ENCODE measurements around the gene UBE3C.
"Not testable (repeated sequence)": the region's sequence is repeated elsewhere in the genome, so short reads cannot be mapped to it uniquely, and the experiment has no call there.

The UBE3C gene

DNA sequence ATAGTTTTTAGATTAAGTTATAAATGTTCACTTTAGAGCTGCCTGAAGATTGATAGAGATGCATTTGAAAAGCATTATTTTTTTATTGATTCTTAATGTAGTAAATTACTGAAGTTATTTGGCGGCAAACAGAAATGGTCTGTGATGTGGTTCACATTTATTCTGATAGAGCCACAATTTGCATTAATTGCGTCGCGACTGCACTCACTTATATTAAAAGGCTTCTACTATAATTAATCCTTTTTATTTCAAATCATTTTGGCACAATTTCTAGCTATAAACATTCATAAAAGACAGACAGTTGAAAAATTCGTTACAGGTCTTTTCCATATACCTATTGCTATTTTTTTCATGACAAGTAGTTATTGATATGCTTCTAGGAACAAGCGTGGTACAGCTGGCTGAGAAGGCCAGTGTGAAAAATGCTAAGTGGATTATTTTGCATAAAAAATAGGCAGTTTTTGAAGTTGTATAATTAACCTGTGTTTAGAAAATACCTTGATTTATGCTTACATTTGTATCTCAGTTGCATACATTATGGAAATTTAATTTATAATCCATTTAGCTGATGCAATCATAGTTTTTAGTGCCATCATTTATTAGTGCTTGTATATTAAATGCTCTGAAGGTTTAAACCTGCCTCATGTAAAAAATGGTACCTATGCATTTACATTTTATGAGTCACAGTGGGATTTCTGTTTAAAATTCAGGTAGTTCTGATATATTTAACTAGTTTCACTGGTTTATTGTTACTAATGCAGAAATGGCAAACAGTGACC, 106.0 kb downstream of the UBE3C start:
- peaks cover 67% of the 10 kb centered on the region for H3K36me3 Mint-ChIP-seq (ENCODE audit: low read depth)
- no peaks in the 10 kb centered on the region for H3K27me3 Mint-ChIP-seq
- H3K9me3 Mint-ChIP-seq: no peaks in the 10 kb centered on the region
- H3K4me1 Mint-ChIP-seq (ENCODE audit: low read depth): no peaks in the 10 kb centered on the region
- intact Hi-C loops (cut with micrococcal nuclease): no loop called here
- H3K27ac Mint-ChIP-seq: no peak overlapping the region
- H3K4me3 Mint-ChIP-seq: no peak overlapping the region

DNA sequence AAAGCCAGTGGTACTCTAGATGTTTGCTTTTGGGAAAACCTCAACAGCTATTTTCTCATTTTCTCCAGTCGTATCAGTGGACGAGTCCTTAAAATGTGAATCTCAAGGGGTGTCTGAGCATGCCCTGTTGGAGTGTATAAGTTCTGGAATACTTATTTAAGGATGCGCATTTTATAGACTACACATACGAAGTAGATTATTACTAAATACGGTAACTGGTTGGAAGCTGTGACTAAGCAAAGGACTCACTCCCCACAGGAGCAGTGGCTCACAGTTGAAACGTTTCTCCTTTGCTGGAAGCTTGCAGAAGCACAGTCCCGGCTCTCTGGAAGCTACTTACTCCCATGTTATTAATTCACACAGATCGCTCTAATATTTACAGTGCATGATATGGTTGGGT, 107.3 kb downstream of the UBE3C start:
- intact Hi-C loops (cut with micrococcal nuclease): no loop called here
- peaks cover 60% of the 10 kb centered on the region for H3K36me3 Mint-ChIP-seq (ENCODE audit: low read depth)
- H3K9me3 Mint-ChIP-seq: no peaks in the 10 kb centered on the region
- H3K4me3 Mint-ChIP-seq: no peak overlapping the region
- no peak overlapping the region for H3K27ac Mint-ChIP-seq
- H3K4me1 Mint-ChIP-seq (ENCODE audit: low read depth): no peaks in the 10 kb centered on the region
- no peaks in the 10 kb centered on the region for H3K27me3 Mint-ChIP-seq

DNA sequence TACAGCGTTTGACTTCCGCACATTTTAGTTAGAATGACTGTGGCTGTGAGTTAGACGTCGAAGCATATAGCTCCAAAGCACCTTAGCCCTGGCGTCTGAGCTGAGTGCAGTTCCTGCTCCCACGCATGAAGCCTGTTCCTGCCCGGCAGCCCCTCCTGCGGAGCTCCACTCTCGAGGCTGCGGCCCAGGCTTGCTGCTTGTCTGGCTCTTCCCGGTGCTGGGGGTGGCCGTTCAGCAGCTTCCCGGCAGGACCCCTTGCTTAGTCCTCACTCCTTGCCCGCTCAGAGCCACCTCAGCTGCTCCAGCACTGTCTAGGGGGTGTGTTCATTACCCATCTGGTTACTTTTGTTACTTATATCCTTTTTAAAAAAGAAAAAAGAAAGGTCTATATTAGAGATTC, 109.9 kb downstream of the UBE3C start:
- no peaks in the 10 kb centered on the region for H3K9me3 Mint-ChIP-seq
- H3K27me3 Mint-ChIP-seq: no peaks in the 10 kb centered on the region
- no peaks in the 10 kb centered on the region for H3K4me1 Mint-ChIP-seq (ENCODE audit: low read depth)
- H3K36me3 Mint-ChIP-seq (ENCODE audit: low read depth): peaks cover 64% of the 10 kb centered on the region
- intact Hi-C loops (cut with micrococcal nuclease): no loop called here
- H3K27ac Mint-ChIP-seq: no peak overlapping the region
- no peak overlapping the region for H3K4me3 Mint-ChIP-seq

DNA sequence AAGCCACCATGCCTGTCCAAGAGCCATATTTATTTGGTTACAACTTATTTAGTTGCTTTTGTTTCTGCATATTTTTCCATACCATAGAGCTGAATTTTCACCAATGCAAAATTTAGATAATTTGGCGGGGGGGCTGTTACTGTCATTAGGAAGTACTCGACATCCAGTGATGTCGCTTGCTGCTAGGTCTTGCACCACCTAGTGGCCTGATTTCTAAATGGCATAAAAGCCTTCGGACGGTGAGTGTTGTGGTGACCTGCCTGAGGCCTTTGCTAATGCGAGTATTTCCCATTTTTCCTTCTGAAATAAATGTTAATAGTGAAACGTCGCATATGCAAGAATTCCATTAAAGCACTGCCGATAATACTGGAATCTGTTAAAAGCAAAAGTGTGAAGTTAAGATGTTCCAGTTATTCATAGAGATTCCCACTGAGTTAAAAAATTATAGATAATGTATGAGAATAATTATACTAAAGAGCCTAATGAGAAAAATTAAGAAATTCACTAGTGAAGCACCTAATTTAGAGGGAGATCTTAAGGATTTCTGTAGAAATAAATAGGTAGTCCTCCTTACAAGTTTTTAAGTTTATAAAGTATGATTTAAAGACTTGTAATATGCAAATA, 112.0 kb downstream of the UBE3C start:
- Mint-ChIP-seq H3K36me3 (ENCODE audit: low read depth) (peaks cover 80% of the 10 kb centered on the region), H3K27ac (no peak overlapping the region), H3K4me1 (ENCODE audit: low read depth) (no peaks in the 10 kb centered on the region), H3K4me3 (no peak overlapping the region), H3K27me3 (no peaks in the 10 kb centered on the region), H3K9me3 (no peaks in the 10 kb centered on the region)
- intact Hi-C loops (cut with micrococcal nuclease): loop anchor here (2.0 kb wide), 1 partner anchor 342 kb away; no protein-coding TSS in a partner anchor

DNA sequence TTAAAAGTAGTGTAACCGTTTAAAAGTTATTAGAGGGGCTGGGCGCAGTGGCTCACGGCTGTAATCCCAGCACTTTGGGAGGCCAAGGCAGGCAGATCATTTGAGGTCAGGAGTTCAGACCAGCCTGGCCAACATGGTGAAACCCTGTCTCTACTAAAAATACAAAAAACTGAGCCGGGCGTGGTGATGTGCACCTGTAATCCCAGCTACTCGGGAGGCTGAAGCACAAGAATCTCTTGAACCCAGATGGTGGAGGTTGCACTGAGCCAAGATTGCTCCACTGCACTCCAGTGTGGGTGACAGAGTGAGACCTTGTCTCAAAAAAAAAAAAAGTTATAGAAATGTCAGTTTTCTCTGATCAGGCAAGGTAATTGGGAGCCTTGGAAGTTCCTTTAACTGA, 113.1 kb downstream of the UBE3C start:
- not testable (repeated sequence) for H3K27me3 Mint-ChIP-seq; H3K9me3 Mint-ChIP-seq; H3K4me3 Mint-ChIP-seq; H3K27ac Mint-ChIP-seq; H3K4me1 Mint-ChIP-seq (ENCODE audit: low read depth)
- peaks cover 84% of the 10 kb centered on the region for H3K36me3 Mint-ChIP-seq (ENCODE audit: low read depth)
- intact Hi-C loops (cut with micrococcal nuclease): loop anchor here (2.0 kb wide), 1 partner anchor 343 kb away; no protein-coding TSS in a partner anchor

DNA sequence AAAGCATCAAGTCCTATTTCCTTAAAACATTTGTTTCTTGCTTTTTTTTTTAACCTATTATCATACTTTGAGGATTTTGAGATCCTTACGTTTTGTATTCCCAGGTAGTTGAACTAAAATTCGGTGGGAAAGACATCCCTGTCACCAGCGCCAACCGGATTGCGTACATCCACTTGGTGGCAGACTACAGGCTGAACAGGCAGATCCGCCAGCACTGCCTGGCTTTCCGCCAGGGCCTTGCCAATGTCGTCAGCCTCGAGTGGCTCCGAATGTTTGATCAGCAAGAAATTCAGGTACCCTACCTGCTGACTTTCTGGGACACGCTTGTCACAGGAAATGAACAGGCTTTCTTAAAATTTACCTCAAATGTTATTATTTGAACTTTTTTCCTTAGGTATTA, 115.1 kb downstream of the UBE3C start:
- H3K36me3 Mint-ChIP-seq (ENCODE audit: low read depth): peaks cover 84% of the 10 kb centered on the region
- H3K27ac Mint-ChIP-seq: no peak overlapping the region
- no peaks in the 10 kb centered on the region for H3K27me3 Mint-ChIP-seq
- no peak overlapping the region for H3K4me3 Mint-ChIP-seq
- H3K9me3 Mint-ChIP-seq: no peaks in the 10 kb centered on the region
- intact Hi-C loops (cut with micrococcal nuclease): no loop called here
- H3K4me1 Mint-ChIP-seq (ENCODE audit: low read depth): no peaks in the 10 kb centered on the region

DNA sequence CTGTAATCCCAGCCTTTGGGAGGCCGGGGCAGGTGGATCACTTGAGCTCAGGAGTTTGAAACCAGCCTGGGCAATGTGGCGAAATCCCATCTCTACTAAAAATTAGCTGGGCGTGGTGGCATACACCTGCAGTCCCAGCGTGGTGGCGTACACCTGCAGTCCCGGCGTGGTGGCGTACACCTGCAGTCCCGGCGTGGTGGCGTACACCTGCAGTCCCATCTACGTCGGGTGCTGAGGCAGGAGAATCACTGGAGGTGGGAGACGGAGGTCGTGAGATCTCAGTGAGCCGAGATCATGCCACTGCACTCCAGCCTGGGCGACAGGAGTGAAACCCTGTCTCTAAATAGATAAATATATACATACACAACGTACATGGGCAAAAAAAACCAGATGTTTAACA, 116.1 kb downstream of the UBE3C start:
- peaks cover 84% of the 10 kb centered on the region for H3K36me3 Mint-ChIP-seq (ENCODE audit: low read depth)
- intact Hi-C loops (cut with micrococcal nuclease); H3K27me3 Mint-ChIP-seq; H3K9me3 Mint-ChIP-seq; H3K27ac Mint-ChIP-seq; H3K4me1 Mint-ChIP-seq (ENCODE audit: low read depth); H3K4me3 Mint-ChIP-seq: not testable (repeated sequence)

DNA sequence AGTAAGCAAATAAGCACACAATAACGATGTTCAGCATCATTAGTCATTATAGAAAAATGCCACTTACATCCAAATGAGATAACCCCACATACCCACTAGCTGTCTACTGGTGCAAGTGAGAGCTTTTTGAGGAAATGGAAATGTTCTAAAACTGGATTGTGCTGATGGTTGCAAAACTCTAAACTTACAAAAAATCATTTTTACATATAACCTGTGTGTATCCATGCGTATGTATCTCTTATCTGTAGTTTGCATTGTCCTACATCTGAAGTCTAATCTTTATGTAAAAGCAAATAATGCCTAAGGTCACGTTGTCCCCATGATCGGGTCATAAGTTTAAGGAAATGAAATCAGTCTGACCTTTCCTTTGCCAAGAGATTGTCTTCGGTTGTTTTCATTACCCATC, 116.5 kb downstream of the UBE3C start:
- peaks cover 84% of the 10 kb centered on the region for H3K36me3 Mint-ChIP-seq (ENCODE audit: low read depth)
- intact Hi-C loops (cut with micrococcal nuclease): no loop called here
- no peak overlapping the region for H3K27ac Mint-ChIP-seq
- H3K9me3 Mint-ChIP-seq: no peaks in the 10 kb centered on the region
- H3K27me3 Mint-ChIP-seq: no peaks in the 10 kb centered on the region
- H3K4me1 Mint-ChIP-seq (ENCODE audit: low read depth): no peaks in the 10 kb centered on the region
- H3K4me3 Mint-ChIP-seq: no peak overlapping the region

DNA sequence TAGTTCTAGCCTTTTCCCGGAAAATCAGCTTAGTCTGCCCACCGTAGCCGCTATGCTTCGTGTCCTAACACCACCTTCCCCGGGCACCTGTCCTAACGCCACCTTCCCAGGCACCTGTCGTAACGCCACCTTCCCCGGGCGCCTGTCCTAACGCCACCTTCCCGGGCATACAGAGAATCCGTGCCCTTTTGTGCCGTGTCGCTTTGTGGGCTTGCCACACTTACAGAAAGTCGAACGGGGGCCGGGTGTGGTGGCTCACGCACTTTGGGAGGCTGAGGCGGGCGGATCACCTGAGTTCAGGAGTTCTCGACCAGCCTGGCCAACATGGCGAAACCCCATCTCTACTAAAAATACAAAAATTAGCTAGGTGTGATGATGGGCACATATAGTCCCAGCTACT, 124.4 kb downstream of the UBE3C start:
- H3K4me1 Mint-ChIP-seq (ENCODE audit: low read depth): no peaks in the 10 kb centered on the region

DNA sequence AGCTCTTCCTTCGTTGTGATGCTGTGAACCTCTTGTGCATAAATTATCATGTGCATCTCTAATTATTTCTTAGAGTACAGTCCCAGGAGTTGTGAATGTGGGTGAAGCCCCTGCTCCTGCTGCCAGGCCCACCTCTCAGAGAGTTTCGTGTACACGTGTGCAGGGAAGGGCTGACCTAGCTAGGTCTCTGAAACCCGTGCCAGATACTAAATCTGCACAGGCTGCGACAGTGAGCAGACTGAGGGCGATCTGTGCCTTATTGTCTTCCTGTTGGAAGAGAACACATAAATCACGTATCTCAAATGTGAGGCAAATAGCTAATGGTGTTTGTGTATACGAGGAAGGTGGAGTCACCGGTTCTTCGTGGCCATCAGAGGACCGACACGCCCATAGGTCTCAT, 126.3 kb downstream of the UBE3C start:
- intact Hi-C loops (cut with micrococcal nuclease): no loop called here
- no peak overlapping the region for H3K4me3 Mint-ChIP-seq
- H3K9me3 Mint-ChIP-seq: no peaks in the 10 kb centered on the region
- H3K4me1 Mint-ChIP-seq (ENCODE audit: low read depth): no peaks in the 10 kb centered on the region
- H3K27me3 Mint-ChIP-seq: no peaks in the 10 kb centered on the region
- H3K36me3 Mint-ChIP-seq (ENCODE audit: low read depth): peaks cover 93% of the 10 kb centered on the region
- no peak overlapping the region for H3K27ac Mint-ChIP-seq

More for the DNA sequence above, 124.4 kb downstream of the UBE3C start:
- Mint-ChIP-seq H3K27me3 (no peaks in the 10 kb centered on the region), H3K4me3 (no peak overlapping the region), H3K36me3 (ENCODE audit: low read depth) (peaks cover 93% of the 10 kb centered on the region), H3K9me3 (no peaks in the 10 kb centered on the region), H3K27ac (no peak overlapping the region)
- intact Hi-C loops (cut with micrococcal nuclease): no loop called here

DNA sequence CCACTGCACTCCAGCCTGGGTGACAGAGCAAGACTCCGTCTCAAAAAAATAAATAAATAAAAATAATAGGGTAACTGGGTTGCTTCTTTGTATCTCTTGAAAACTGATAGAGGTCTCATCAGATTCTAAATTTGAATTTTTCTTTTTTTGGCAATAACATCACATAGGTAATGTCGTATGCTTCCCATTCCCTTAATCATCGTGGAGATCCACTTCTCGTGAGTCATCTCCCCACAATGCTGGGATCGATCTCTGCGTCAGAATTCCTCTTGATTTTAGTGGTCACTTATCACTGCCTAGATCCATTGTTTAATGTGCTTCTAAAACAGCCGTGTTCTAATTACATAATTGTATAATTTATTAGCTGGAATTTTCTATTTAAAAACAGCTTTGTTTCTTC, 127.5 kb downstream of the UBE3C start:
- H3K27me3 Mint-ChIP-seq: no peaks in the 10 kb centered on the region
- no peak overlapping the region for H3K4me3 Mint-ChIP-seq
- peaks cover 4% of the 10 kb centered on the region for H3K4me1 Mint-ChIP-seq (ENCODE audit: low read depth)
- no peaks in the 10 kb centered on the region for H3K9me3 Mint-ChIP-seq
- peaks cover 93% of the 10 kb centered on the region for H3K36me3 Mint-ChIP-seq (ENCODE audit: low read depth)
- no peak overlapping the region for H3K27ac Mint-ChIP-seq
- intact Hi-C loops (cut with micrococcal nuclease): no loop called here

DNA sequence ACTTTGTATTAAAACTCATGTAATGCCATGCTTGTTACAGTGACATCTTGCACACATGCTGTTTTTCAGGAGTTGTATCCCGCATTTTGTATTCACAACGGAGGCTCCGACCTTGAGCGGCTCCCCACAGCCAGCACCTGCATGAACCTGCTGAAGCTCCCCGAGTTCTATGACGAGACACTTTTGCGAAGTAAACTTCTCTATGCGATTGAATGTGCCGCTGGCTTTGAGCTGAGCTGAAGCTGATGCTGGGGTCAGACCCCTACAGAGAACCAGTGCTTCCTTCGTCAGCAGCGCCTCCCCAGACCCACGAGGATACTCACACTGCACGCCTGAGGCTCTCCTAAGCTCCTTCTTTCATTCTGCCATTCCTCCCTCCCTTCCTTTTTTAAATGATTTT, 128.8 kb downstream of the UBE3C start:
- no peaks in the 10 kb centered on the region for H3K9me3 Mint-ChIP-seq
- peaks cover 98% of the 10 kb centered on the region for H3K36me3 Mint-ChIP-seq (ENCODE audit: low read depth)
- no peaks in the 10 kb centered on the region for H3K27me3 Mint-ChIP-seq
- H3K27ac Mint-ChIP-seq: no peak overlapping the region
- intact Hi-C loops (cut with micrococcal nuclease): no loop called here
- peaks cover 16% of the 10 kb centered on the region for H3K4me1 Mint-ChIP-seq (ENCODE audit: low read depth)
- H3K4me3 Mint-ChIP-seq: no peak overlapping the region

DNA sequence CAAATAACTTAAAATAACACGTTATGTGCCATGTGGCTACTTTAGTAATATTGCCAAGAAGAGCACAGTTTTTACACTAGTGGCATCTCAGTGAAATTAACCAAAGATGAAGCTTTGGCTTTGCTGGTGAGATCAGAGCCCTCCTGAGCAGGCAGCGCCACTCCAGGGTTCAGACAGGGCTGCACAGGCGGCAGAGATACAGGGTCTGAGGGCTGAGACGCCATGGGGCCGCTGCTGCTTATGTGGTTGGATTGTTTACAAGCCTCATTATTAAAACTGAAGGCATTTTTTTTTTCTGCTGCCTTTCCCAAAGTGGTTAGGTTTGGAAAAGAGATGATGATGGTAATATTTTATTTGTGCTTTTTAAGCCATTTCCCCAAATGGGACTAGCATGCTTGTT, 129.2 kb downstream of the UBE3C start:
- H3K27me3 Mint-ChIP-seq: no peaks in the 10 kb centered on the region
- peaks cover 20% of the 10 kb centered on the region for H3K4me1 Mint-ChIP-seq (ENCODE audit: low read depth)
- no peak overlapping the region for H3K27ac Mint-ChIP-seq
- intact Hi-C loops (cut with micrococcal nuclease): no loop called here
- H3K4me3 Mint-ChIP-seq: no peak overlapping the region
- H3K9me3 Mint-ChIP-seq: no peaks in the 10 kb centered on the region
- peaks cover 94% of the 10 kb centered on the region for H3K36me3 Mint-ChIP-seq (ENCODE audit: low read depth)

DNA sequence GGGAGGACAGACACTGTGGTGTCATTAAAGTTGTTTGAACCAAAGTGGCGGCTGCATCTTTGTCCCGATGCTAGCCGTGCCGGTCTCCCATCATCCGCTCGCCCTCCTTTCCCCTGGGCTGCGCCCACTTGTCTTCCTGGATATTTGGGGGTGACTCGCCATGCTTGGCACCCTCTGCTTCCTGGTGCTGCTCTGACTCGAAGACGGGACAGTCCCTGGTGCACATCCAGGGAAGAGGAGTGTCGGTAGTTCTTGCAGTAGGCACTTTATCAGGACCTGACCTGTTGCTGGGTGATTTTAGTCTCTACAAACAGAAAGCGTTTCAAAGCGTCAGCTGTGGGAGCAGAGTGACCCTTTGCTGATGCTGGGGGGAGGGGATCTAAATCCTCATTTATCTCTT, 129.8 kb downstream of the UBE3C start:
- Mint-ChIP-seq H3K9me3 (no peaks in the 10 kb centered on the region), H3K4me3 (no peak overlapping the region), H3K27me3 (no peaks in the 10 kb centered on the region), H3K36me3 (ENCODE audit: low read depth) (peaks cover 88% of the 10 kb centered on the region), H3K4me1 (ENCODE audit: low read depth) (peaks cover 26% of the 10 kb centered on the region), H3K27ac (no peak overlapping the region)
- intact Hi-C loops (cut with micrococcal nuclease): no loop called here
